HG02588 (cell line): ENCODE results near the gene CFP.

Experiments
- ATAC-seq: cut with Tn5 transposase; IDR thresholded peaks from one replicate; pipeline ENCODE4 v1.9.1; 2021; ENCODE audit warnings: mild to moderate bottlenecking, moderate library complexity; ENCODE audit not compliant: unreplicated experiment

The CFP gene

DNA sequence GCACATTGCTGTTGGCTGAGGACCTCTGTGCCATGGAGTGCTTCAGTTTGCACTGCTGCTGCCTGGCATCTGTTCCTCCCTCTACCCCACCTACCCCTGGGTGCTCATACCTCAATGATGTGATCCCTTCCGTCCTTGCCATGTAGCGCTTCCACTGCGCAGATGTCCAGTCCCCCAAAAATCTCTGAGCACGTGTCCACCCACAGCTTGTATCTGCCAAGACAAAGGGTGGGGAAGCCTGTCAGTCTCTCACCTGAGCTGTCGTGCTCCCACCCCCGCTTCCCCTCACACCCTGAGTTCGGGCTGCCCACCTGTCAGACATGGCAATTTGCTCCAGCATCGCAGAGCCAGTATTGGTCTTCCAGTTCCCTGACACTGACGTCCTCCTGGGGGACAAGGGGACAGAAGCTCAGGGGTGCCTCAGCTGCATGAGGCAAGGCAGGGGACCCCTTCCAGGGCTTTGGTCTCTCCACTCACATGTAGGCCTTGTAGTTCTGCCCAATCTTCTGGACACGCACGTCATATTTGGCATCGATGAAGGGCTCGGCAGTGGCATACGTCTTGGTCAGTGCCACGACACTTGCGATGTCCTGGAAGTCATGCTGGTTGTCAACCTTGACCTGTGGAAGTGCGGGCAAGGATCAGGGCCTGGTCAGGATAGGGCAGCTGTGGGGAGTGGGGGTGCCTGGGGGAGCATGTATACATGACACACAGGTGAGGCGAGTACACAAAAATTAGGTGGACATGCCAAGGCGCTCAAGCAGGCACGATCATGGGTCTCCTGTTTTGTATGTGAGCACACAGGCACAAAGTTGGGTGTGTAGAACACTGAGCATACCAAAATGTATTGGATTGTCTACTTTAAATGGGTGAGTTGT lies 53.5 kb downstream of the CFP start:
- ATAC-seq: no peak

DNA sequence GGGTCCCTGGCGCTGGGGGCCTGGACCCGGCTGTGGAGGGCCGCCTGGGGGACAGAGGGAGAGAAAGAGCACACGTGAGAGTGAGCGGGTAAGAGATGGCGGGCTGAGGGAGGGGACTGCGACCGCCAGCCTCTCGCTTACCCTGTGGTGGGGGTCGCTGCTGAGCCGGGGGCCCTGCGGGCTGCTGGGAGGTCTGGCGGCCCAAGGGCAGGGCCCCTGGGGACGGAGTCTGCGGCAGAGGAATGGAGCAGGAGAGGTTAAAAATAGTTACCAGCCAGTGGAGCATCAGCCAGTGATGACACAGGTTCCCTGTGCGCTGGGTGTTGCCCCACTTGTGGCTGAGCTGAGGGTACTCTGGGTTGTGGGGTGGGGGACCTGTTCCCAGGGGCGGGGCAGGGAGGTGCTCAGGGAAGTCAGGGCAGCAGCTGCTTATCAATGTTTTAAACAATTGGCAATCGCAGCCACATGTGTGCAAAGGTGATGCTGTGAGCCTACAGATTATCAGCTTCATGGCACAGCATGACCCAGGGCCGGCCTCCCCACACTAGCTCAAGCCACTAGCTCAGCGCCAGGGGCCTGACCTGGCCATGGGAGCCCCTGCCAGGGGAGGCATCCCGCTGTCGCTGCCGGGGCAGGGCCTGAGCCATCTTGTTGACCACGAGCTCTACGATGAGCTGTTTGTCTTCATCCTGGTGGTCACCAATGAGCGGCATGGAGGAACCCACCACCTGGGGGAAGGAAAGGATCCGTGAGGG lies 55.0 kb downstream of the CFP start:
- ATAC-seq: no peak

DNA sequence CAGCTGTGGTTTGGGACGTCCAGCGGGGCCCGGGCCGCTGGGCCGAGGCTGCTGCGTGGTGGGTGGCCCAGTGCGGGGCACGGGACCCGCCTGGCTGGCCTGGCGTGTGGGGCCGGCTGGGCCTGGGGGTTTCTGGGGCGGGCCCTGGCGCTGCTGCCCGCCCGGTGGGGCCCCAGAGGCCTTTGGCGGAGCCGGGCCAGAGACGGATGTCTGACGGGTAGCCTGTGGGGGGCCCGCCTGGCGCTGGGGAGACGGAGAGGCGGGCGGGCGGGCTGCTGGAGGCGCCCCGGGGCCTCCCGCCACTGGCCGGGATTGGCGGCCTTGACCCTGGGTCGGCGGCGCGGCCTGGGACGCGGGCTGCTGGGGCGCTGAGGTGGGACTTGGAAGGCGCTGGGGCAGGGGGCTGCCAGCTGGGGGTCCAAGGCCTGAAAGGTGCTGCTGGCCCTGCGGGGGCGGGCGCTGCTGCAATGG lies 55.6 kb downstream of the CFP start:
- no peak for ATAC-seq

DNA sequence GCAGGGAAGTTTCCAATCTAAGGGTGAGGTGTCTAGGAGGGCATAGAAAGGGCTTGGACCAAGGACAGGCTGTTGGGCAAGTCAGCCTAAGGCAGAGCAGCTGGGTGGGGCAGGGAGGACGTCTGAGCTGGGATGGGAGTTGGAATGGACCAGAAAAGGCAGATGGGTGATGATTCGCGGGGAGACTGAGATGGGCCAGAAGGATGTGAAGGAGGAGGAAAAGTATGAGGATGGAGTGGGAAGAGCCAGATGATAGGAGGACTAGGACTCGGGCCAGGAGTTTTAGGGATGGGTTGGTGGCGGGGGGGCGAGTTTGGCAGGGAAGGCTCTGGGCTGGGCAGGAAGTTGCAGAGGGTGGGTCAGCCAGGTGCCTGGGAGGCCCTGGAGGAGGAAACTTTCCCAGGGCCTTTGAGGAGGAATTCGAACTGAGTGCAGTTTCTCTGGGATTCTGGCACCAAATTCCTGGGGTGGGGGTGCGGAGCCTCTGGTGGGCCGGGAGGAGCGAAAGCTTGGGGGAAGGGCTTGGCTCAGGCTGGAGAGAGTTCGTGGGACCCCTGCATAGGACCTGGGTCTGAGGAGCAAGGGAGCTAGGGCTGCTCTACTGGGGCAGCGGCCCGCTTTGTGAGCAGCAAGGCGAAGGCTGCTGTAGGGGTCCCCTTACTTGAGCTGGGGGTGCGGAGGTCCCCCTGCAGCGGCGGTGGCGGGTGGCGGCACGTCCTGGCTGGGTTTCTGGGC lies 56.2 kb downstream of the CFP start:
- no peak for ATAC-seq
